ENCODE measurements around the gene GPR101. TPM values are rescaled to one million over a fixed set of nuclear protein-coding genes. Genes with fewer than 3 reads are reported as not detected.

GPR101 gene
- total and polyA plus RNA-seq, 2 of the 4 experiments (the other 2 are of a cell fraction), result not detected

DNA sequence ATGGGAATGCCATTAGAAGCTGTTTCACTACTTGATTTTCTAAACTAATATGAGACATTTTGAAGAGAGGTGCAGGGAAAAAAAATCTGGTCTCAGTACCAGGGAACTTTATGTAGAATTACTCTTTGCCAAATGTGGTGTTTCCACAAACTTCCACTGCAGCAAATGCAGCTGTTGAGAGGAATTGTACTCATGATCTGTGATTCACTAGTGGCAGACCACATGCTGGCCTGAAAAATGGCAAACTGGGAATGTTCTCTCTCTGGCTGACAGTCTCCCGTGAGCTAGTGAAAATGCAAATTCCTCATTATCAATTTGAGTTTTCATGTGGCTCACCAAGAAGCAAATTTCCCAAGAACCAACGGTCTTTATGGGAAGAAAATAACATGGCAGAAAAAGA is 37.8 kb upstream of the GPR101 start:
- Histone ChIP-seq H3K36me3 (ENCODE audit: control insufficient read depth, insufficient read depth, low read length) (no peaks in the 10 kb centered on the region), H2BK20ac (ENCODE audit: low read depth, low read length) (no peak overlapping the region), H2AK5ac (ENCODE audit: low read depth, low read length) (no peak overlapping the region), H3K9me1 (ENCODE audit: insufficient read depth, low read length) (no peaks in the 10 kb centered on the region), H2BK120ac (ENCODE audit: low read depth, low read length) (no peak overlapping the region), H4K20me1 (ENCODE audit: insufficient read depth, low read length) (no peaks in the 10 kb centered on the region), H3K9ac (ENCODE audit: low read depth, low read length) (no peak overlapping the region), H3K79me1 (ENCODE audit: low read depth in 1 of 2, low read length in 2 of 2) (no peaks in the 10 kb centered on the region), H3K27ac (ENCODE audit: insufficient read depth, low read length) (no peak overlapping the region), H2AFZ (replicated peaks; ENCODE audit: low read length, poor library complexity) (no peak overlapping the region), H4K8ac (ENCODE audit: low read depth in 2 of 2, low read length in 2 of 2) (no peak overlapping the region), H3K4ac (ENCODE audit: low read depth, low read length) (no peak overlapping the region), H2BK15ac (ENCODE audit: low read depth, low read length) (no peak overlapping the region), H3K14ac (replicated peaks; ENCODE audit: low read depth, low read length) (no peak overlapping the region), H3K9me3 (ENCODE audit: control insufficient read depth, insufficient read depth, low read length) (no peaks in the 10 kb centered on the region), H4K91ac (ENCODE audit: insufficient read depth, low read depth, low read length) (no peak overlapping the region), H3K56ac (ENCODE audit: extremely low read depth, insufficient read depth, low read length) (no peak overlapping the region), H4K5ac (ENCODE audit: low read depth, low read length) (no peak overlapping the region), H2AK9ac (replicated peaks; ENCODE audit: low read depth, low read length, poor library complexity) (no peak overlapping the region), H3K4me3 (ENCODE audit: insufficient read depth, low read depth, low read length) (no peak overlapping the region), H3K4me2 (ENCODE audit: low read depth, low read length) (no peak overlapping the region), H3K18ac (ENCODE audit: low read depth, low read length) (no peak overlapping the region), H3K27me3 (ENCODE audit: control insufficient read depth, insufficient read depth, low read length) (no peaks in the 10 kb centered on the region), H3K4me1 (ENCODE audit: control insufficient read depth, insufficient read depth, low read length) (no peaks in the 10 kb centered on the region), H2BK5ac (ENCODE audit: low read depth, low read length, poor library complexity, severe bottlenecking) (no peak overlapping the region), H3K23ac (ENCODE audit: low read depth, low read length) (no peak overlapping the region)
- ATAC-seq (ENCODE audit: low read depth), result no peak
- CTCF ChIA-PET, result no interaction called here
- intact Hi-C loops (cut with micrococcal nuclease) (no loop called here), dilution Hi-C loops (cut with HindIII; ENCODE audit: low sequenced_read_pairs, unreplicated experiment) (no loop called here), in situ Hi-C loops (cut with MboI; ENCODE audit: low sequenced_read_pairs) (no loop called here)
- WGBS, 2 experiments (ENCODE audit: extremely low coverage in 2 of 2, insufficient read length in 1 of 2), result no CpG with 5 or more reads among the region's 2 CpGs
- TF ChIP-seq MAZ (IDR thresholded peaks at IDR 0.05; ENCODE audit: borderline replicate concordance, low read depth, low read length), result no peak
- TF ChIP-seq NFE2L2 (IDR thresholded peaks at IDR 0.05; ENCODE audit: low read depth, low read length), result no peak
- no peak for TF ChIP-seq FOS (IDR thresholded peaks at IDR 0.05; ENCODE audit: low read depth, low read length)
- TF ChIP-seq RCOR1 (IDR thresholded peaks at IDR 0.05; ENCODE audit: insufficient replicate concordance, low read length), result no peak
- TF ChIP-seq, protein P1, sequence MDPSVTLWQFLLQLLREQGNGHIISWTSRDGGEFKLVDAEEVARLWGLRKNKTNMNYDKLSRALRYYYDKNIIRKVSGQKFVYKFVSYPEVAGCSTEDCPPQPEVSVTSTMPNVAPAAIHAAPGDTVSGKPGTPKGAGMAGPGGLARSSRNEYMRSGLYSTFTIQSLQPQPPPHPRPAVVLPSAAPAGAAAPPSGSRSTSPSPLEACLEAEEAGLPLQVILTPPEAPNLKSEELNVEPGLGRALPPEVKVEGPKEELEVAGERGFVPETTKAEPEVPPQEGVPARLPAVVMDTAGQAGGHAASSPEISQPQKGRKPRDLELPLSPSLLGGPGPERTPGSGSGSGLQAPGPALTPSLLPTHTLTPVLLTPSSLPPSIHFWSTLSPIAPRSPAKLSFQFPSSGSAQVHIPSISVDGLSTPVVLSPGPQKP (IDR thresholded peaks at IDR 0.05; ENCODE audit: borderline replicate concordance, low read depth, low read length), result no peak
- TF ChIP-seq, protein P2, sequence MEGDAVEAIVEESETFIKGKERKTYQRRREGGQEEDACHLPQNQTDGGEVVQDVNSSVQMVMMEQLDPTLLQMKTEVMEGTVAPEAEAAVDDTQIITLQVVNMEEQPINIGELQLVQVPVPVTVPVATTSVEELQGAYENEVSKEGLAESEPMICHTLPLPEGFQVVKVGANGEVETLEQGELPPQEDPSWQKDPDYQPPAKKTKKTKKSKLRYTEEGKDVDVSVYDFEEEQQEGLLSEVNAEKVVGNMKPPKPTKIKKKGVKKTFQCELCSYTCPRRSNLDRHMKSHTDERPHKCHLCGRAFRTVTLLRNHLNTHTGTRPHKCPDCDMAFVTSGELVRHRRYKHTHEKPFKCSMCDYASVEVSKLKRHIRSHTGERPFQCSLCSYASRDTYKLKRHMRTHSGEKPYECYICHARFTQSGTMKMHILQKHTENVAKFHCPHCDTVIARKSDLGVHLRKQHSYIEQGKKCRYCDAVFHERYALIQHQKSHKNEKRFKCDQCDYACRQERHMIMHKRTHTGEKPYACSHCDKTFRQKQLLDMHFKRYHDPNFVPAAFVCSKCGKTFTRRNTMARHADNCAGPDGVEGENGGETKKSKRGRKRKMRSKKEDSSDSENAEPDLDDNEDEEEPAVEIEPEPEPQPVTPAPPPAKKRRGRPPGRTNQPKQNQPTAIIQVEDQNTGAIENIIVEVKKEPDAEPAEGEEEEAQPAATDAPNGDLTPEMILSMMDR (conservative IDR thresholded peaks at IDR 0.05; ENCODE audit: low read depth, low read length), result no peak
- no peak for TF ChIP-seq CHD1 (IDR thresholded peaks at IDR 0.05; ENCODE audit: low read depth, low read length)
- TF ChIP-seq MXI1 (IDR thresholded peaks at IDR 0.05; ENCODE audit: borderline replicate concordance, low read depth, low read length), result no peak
- TF ChIP-seq CEBPB (IDR thresholded peaks at IDR 0.05; ENCODE audit: low read depth, low read length), result no peak
- TF ChIP-seq SMC3 (IDR thresholded peaks at IDR 0.05; ENCODE audit: low read depth, low read length), result no peak
- TF ChIP-seq, protein P3, sequence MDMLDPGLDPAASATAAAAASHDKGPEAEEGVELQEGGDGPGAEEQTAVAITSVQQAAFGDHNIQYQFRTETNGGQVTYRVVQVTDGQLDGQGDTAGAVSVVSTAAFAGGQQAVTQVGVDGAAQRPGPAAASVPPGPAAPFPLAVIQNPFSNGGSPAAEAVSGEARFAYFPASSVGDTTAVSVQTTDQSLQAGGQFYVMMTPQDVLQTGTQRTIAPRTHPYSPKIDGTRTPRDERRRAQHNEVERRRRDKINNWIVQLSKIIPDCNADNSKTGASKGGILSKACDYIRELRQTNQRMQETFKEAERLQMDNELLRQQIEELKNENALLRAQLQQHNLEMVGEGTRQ (IDR thresholded peaks at IDR 0.05; ENCODE audit: low read depth, low read length), result no peak
- no peak for TF ChIP-seq MAFK (IDR thresholded peaks at IDR 0.05; ENCODE audit: low read depth, low read length)
- no peak for TF ChIP-seq BHLHE40 (IDR thresholded peaks at IDR 0.05; ENCODE audit: low read depth, low read length)
- no peak for TF ChIP-seq RAD21 (IDR thresholded peaks at IDR 0.05; ENCODE audit: low read length)
- TF ChIP-seq RFX5 (IDR thresholded peaks at IDR 0.05; ENCODE audit: low read depth, low read length), result no peak
- TF ChIP-seq POLR2A (IDR thresholded peaks at IDR 0.05; ENCODE audit: low read depth, low read length), result no peak
- no peak for DNase-seq
- no TSS peak for BruUV-seq (replicated peaks)
- POLR2A ChIA-PET (ENCODE audit: unreplicated experiment), result no interaction called here
